RWPE2 (cell line): ENCODE data around the gene TTLL6.

ENCODE experiments used
- ATAC-seq: fragments of 200-7000 bp; cut with Tn5 transposase; 3 replicates; pipeline ENCODE4 v1.9.1; 2021; ENCODE audit warnings: low read depth
- DNase-seq: peaks from one replicate; pipeline ENCODE4 v3.0.0-alpha.2; 2020; ENCODE audit warnings: low spot score
- H3K27ac ChIP-seq: fragments of 450-650 bp; 2 replicates; pipeline ENCODE4 v1.5.1; 2017; ENCODE audit warnings: mild to moderate bottlenecking; ENCODE audit not compliant: poor library complexity, severe bottlenecking
- H3K27me3 ChIP-seq: fragments of 250-450 bp; sonication (Bioruptor Pico); 2 replicates; pipeline ENCODE4 v1.5.1; 2021; ENCODE audit warnings: mild to moderate bottlenecking, moderate library complexity; ENCODE audit not compliant: insufficient read depth, poor library complexity, severe bottlenecking
- H3K36me3 ChIP-seq: fragments of 250-450 bp; sonication (Bioruptor Pico); 2 replicates; pipeline ENCODE4 v1.5.1; 2020; ENCODE audit warnings: low read depth, mild to moderate bottlenecking, moderate library complexity
- H3K4me1 ChIP-seq: fragments of 250-450 bp; sonication (Bioruptor Pico); 2 replicates; pipeline ENCODE4 v1.5.1; 2021; ENCODE audit warnings: mild to moderate bottlenecking, moderate library complexity; ENCODE audit not compliant: insufficient read depth, poor library complexity, severe bottlenecking
- H3K4me3 ChIP-seq: fragments of 250-450 bp; sonication (Bioruptor Pico); 2 replicates; pipeline ENCODE4 v1.5.1; 2021; ENCODE audit warnings: mild to moderate bottlenecking, moderate library complexity; ENCODE audit not compliant: severe bottlenecking
- H3K9me3 ChIP-seq: fragments of 250-450 bp; sonication (Bioruptor Pico); 2 replicates; pipeline ENCODE4 v1.5.1; 2021; ENCODE audit warnings: mild to moderate bottlenecking, moderate library complexity; ENCODE audit not compliant: severe bottlenecking
- TF ChIP-seq, protein P1 (sequence below): fragments of 450-650 bp; IDR thresholded peaks from one replicate; pipeline ENCODE4 v1.5.1; 2017; ENCODE audit warnings: mild to moderate bottlenecking, moderate library complexity; ENCODE audit not compliant: poor library complexity, severe bottlenecking

TTLL6 gene

DNA sequence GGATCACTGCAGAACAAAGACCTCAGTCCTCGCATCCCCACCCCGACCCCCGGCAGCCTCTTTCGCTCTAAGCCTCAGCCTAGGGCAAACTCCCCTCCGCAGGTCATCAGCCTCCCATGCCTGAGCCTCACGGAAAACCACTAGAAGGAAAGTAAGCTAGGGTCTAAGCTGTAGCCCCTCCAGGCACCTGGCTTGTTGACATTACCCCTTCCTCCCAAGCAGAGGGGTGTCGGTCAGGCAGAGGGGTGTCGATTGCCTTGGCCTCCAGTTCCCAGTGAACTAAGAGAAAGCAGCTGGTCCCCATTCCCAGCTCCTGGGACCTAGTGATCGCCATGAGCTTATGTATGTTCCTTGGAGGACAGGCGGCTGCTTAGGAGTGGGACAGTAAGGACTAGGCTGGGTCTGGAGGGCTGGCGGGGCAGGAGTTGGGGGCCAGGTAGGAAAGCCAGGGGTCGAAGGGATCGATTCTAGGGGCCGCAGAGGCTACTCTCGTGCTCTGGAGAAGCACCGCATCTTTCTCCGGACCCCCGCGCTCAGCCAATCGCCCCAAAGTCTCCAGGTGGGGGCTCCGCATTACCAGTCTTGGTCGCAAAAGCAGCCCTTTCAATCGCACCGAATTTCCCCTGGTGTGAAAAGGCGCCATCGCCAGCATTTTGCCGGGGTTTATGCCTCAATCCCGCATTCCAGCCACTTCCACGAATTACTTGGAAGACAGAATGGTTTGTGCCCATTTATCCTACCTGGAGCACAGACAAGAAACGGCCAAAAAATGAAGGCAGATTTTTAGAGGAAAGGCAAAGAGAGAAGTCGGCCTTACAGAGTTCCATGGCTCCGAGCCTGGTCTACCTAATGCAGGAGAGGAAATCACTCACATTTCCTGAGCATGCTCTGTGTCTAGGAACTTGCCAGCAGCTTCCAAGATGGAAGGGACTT, 67.1 kb downstream of the TTLL6 start:
- Histone ChIP-seq H3K9me3 (no peaks in the 10 kb centered on the region), H3K27ac (no peak overlapping the region), H3K4me3 (no peak overlapping the region), H3K4me1 (no peaks in the 10 kb centered on the region), H3K36me3 (no peaks in the 10 kb centered on the region), H3K27me3 (peaks cover 100% of the 10 kb centered on the region)
- no peak for DNase-seq
- TF ChIP-seq, protein P1, sequence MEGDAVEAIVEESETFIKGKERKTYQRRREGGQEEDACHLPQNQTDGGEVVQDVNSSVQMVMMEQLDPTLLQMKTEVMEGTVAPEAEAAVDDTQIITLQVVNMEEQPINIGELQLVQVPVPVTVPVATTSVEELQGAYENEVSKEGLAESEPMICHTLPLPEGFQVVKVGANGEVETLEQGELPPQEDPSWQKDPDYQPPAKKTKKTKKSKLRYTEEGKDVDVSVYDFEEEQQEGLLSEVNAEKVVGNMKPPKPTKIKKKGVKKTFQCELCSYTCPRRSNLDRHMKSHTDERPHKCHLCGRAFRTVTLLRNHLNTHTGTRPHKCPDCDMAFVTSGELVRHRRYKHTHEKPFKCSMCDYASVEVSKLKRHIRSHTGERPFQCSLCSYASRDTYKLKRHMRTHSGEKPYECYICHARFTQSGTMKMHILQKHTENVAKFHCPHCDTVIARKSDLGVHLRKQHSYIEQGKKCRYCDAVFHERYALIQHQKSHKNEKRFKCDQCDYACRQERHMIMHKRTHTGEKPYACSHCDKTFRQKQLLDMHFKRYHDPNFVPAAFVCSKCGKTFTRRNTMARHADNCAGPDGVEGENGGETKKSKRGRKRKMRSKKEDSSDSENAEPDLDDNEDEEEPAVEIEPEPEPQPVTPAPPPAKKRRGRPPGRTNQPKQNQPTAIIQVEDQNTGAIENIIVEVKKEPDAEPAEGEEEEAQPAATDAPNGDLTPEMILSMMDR: no peak
- no peak for ATAC-seq

DNA sequence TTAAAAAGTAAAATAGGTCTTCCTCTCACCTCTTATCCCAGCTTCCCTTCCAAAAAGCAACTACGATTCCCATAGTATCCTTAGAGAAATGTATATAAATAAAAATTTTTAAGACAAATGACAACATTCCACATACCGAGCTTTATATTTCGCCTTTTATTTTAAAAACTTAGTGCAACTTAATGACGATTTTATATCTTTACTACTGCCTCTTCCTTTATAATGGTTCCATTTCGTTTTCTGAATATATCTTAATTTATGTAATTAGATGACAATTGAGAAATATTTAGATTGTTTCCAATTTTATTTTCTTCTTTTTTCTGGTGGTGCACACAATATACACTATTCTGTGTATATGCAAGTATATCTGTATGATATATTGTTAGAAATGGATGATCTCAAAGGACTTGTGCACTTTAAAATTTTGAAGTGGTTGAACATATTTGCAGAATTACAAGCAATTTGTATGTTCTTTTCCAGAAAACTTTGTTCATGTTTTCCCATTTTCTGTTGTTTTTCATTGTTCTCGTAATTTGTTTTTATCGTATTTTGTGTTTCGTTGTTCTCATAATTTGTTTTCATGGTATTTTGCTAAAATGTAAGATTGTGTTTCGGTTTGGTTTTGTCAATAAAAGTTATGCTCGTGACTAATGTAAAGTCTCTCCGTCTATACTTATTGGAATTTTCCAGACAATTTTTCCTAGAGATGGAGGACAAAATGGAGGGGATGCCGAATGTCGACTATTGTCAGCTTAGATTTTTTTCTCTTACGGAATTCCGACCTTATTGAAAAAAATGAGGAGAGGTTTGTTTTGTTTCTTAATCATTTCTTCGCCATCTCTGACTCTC, 68.1 kb downstream of the TTLL6 start:
- Histone ChIP-seq H3K4me3 (no peak overlapping the region), H3K36me3 (no peaks in the 10 kb centered on the region), H3K27ac (no peak overlapping the region), H3K4me1 (no peaks in the 10 kb centered on the region), H3K9me3 (no peaks in the 10 kb centered on the region), H3K27me3 (peaks cover 98% of the 10 kb centered on the region)
- TF ChIP-seq, protein P1: no peak
- ATAC-seq (no peak), DNase-seq (no peak)

DNA sequence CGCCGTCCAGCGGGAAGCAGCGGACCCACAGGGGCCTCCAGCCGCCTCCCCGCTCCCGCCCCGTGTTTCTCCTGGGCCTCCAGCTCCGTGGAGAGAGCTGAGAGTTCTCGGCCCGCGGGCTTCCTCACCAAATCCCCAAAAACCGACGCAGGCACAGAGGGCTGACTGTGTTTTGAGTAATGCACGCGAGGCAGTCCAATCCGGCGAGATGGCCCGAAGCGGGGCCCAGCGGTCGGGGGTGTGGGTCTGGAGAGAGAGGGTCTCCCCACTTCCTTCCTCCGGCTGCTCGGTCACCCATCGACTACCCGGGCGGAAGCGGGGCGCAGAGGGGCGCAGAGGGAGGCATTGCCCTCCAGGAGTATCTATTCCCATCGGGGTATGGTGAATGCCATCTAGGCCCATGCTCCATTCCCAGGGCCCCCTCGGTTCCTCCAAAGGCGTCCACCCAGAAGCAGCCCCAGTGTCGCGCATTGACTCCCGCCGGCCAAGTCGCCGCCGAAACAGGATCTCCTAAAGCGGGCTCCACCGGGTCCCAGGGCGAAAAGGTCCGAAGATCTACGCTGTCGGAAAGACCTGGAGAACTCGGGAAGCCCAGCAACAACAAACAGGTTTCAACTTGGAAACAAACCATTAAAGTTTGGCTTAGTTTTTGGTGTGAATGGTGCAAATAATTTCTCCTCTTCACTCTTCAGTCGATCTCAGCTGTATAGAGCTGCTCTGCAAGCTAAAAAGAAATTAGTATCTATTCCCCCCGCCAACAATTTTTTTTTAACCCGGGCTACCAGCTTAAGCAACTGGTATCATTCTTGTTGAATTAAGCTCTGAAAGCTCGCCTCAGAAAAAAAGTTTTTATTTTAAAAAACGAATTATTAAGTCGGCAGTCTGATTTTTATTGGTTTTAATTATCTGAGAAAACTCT, 69.3 kb downstream of the TTLL6 start:
- Histone ChIP-seq H3K27ac (no peak overlapping the region), H3K4me1 (no peaks in the 10 kb centered on the region), H3K27me3 (peaks cover 98% of the 10 kb centered on the region), H3K36me3 (no peaks in the 10 kb centered on the region), H3K4me3 (no peak overlapping the region), H3K9me3 (no peaks in the 10 kb centered on the region)
- no peak for ATAC-seq
- no peak for DNase-seq
- TF ChIP-seq, protein P1: no peak

DNA sequence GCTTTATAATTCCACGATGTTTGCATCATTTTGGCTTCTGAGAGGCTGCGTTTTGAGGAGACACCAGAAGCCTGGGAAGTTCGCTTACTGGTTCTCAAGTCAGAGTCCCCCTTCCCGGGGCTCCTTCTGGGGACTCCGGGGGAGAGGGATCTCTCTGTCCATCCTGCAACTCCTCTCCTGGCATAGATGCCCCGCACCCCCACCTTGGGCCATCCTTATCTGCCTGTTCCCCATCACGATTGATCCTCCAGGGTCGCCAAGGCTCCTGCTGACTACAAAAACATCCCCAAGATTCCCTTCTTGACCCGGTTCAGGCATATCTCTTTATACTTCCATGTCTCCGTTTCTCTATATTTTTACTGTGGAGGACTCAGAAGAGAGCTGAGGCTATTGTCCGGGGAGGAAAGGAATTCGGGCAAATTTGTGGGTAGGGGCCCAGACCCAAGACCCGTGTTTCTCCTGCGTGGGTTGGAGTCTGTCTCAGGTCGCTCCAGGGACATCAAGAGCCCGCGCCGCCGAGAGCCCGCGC, 70.0 kb downstream of the TTLL6 start:
- no peaks in the 10 kb centered on the region for H3K4me1 ChIP-seq
- H3K36me3 ChIP-seq: no peaks in the 10 kb centered on the region
- no peak overlapping the region for H3K4me3 ChIP-seq
- H3K27me3 ChIP-seq: peaks cover 98% of the 10 kb centered on the region
- no peak overlapping the region for H3K27ac ChIP-seq
- H3K9me3 ChIP-seq: no peaks in the 10 kb centered on the region
- TF ChIP-seq, protein P1: no peak
- ATAC-seq: no peak
- DNase-seq: no peak
